ENCODE measurements around the gene C22orf39. TPM values are rescaled to one million over a fixed set of nuclear protein-coding genes. Genes with fewer than 3 reads are reported as not detected.

C22orf39 gene
- polyA plus RNA-seq, 1 of the 3 experiments (the other 2 are of a cell fraction) = 17.7 TPM

DNA sequence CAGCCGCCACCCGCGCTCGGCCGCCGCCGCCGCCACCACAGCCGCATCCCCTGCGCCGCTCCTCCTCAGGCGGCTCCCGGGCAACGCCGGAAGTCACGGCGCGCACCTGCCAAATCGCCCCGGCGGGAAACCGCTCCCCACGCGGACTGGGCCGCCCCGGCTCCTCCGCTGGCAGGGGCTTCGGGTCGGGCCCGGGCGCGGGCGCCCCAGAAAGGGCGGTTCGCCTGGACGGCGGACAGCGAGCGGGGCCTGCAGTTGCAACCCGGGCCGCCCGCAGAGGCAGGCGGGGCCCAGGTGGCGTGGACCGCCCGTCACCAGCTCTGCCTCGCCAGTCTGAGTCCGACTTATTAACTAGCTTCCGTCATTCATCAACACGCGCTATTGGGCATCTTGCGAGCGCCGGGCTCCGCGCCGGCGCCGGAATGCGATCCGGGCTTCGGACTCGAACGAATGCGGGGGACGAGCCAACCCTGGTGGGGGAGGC is 15.8 kb downstream of the C22orf39 start, which contains the start of gene HIRA:
HIRA (minus strand) TSS at position 85 of the 484 bp plus-strand sequence. CDS start 257 bp downstream, outside the sequence.
- H3K36me3 ChIP-seq (replicated peaks in 1 of 2; ENCODE audit: control insufficient read depth in 1 of 2, insufficient read depth in 2 of 2, low read length in 1 of 2) = peaks cover 10 to 14% of the 10 kb centered on the region in 2 experiments
- H3K9ac ChIP-seq = peak within 1 kb of the TSS; percentile 96
- H4K20me1 ChIP-seq (ENCODE audit: insufficient read depth) = peaks cover 13% of the 10 kb centered on the region; the same call in 1 of the 2 replicates
- peak within 1 kb of the TSS; percentile 98 for H2AFZ ChIP-seq (ENCODE audit: low read depth)
- peaks cover 5 to 18% of the 10 kb centered on the region in 2 experiments; a peak in 3 of 4 replicates for H3K4me1 ChIP-seq (ENCODE audit: control insufficient read depth in 1 of 2, insufficient read depth in 2 of 2, low read depth in 1 of 2, low read length in 1 of 2)
- peaks cover 4% of the 10 kb centered on the region for H3F3A ChIP-seq (replicated peaks; ENCODE audit: insufficient read depth)
- H3K79me2 ChIP-seq (ENCODE audit: insufficient read depth) = peaks cover 64% of the 10 kb centered on the region
- H3K9me3 ChIP-seq = no peaks in the 10 kb centered on the region
- ChIA-PET CTCF (interaction anchor here (1.0 to 2.5 kb wide), 3 partner anchors 22 to 287 kb away, joined by 4 to 9 read pairs (median 9); partner anchors contain the start of genes ESS2 and SLC25A1), POLR2A (interaction anchor here (0.6 to 2.1 kb wide), 6 partner anchors 9 to 253 kb away, joined by 3 to 7 read pairs (median 4); partner anchors contain the start of genes CDC45, SLC25A1 and UFD1)
- peak within 1 kb of the TSS; percentile 99 for H3K4me2 ChIP-seq
- peak within 1 kb of the TSS; percentile 89 to 95 for H3K27ac ChIP-seq (ENCODE audit: low read depth in 2 of 2, low read length in 1 of 2)
- H3K27me3 ChIP-seq (ENCODE audit: insufficient read depth) = no peaks in the 10 kb centered on the region
- peak; percentile 92 for DNase-seq
- H3K9me2 ChIP-seq = no peaks in the 10 kb centered on the region
- WGBS (ENCODE audit: low lambda C conversion rate) = 3% methylated on average over 12 of the region's 66 CpGs
- peak within 1 kb of the TSS; percentile 90 to 99 for H3K4me3 ChIP-seq (ENCODE audit: low read depth in 2 of 2, low read length in 1 of 2)
- TF ChIP-seq RXRA (IDR thresholded peaks at IDR 0.05; ENCODE audit: borderline replicate concordance, low read depth) (no peak), TEAD4 (IDR thresholded peaks at IDR 0.05; ENCODE audit: borderline replicate concordance, insufficient read depth) (no peak), MXI1 (IDR thresholded peaks at IDR 0.05; ENCODE audit: low read depth, low read length) (no peak; the same call in 1 of the 2 replicates), EZH2phosphoT487 (IDR thresholded peaks at IDR 0.05; ENCODE audit: borderline replicate concordance, low read depth) (no peak), TAF1 (IDR thresholded peaks at IDR 0.05; ENCODE audit: borderline replicate concordance, low read depth, low read length) (peak; percentile 94), MEF2A (IDR thresholded peaks at IDR 0.05; ENCODE audit: borderline replicate concordance, low read depth) (no peak), TCF12 (IDR thresholded peaks at IDR 0.05) (no peak), RCOR1 (IDR thresholded peaks at IDR 0.05; ENCODE audit: low read length) (no peak; the same call in 1 of the 2 replicates), ZBTB33 (IDR thresholded peaks at IDR 0.05; ENCODE audit: borderline replicate concordance, low read depth) (no peak), IRF3 (IDR thresholded peaks at IDR 0.05; ENCODE audit: low read depth, low read length) (no peak), NRF1 (IDR thresholded peaks at IDR 0.05; ENCODE audit: low read depth, low read length) (0 out of 2 replicates have a peak, but pooled peaks have one; percentile 15), POLR2AphosphoS5 (IDR thresholded peaks at IDR 0.05; ENCODE audit: low read depth, low read length) (no peak), USF1 (IDR thresholded peaks at IDR 0.05; ENCODE audit: borderline replicate concordance, low read depth) (no peak), FOSL2 (IDR thresholded peaks at IDR 0.05; ENCODE audit: borderline replicate concordance, low read depth) (no peak), FOXM1 (IDR thresholded peaks at IDR 0.05; ENCODE audit: low read depth) (no peak), USF2 (IDR thresholded peaks at IDR 0.05; ENCODE audit: borderline replicate concordance, low read depth, low read length) (no peak), RFX5 (IDR thresholded peaks at IDR 0.05; ENCODE audit: low read length) (no peak), GATA2 (CRISPR knock-in tag; IDR thresholded peaks at IDR 0.05) (no peak), GABPA (IDR thresholded peaks at IDR 0.05; ENCODE audit: low read depth) (peak; percentile 84)
- TF ChIP-seq, protein P1, sequence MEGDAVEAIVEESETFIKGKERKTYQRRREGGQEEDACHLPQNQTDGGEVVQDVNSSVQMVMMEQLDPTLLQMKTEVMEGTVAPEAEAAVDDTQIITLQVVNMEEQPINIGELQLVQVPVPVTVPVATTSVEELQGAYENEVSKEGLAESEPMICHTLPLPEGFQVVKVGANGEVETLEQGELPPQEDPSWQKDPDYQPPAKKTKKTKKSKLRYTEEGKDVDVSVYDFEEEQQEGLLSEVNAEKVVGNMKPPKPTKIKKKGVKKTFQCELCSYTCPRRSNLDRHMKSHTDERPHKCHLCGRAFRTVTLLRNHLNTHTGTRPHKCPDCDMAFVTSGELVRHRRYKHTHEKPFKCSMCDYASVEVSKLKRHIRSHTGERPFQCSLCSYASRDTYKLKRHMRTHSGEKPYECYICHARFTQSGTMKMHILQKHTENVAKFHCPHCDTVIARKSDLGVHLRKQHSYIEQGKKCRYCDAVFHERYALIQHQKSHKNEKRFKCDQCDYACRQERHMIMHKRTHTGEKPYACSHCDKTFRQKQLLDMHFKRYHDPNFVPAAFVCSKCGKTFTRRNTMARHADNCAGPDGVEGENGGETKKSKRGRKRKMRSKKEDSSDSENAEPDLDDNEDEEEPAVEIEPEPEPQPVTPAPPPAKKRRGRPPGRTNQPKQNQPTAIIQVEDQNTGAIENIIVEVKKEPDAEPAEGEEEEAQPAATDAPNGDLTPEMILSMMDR (IDR thresholded peaks at IDR 0.05) = no peak
- TF ChIP-seq, protein P2, sequence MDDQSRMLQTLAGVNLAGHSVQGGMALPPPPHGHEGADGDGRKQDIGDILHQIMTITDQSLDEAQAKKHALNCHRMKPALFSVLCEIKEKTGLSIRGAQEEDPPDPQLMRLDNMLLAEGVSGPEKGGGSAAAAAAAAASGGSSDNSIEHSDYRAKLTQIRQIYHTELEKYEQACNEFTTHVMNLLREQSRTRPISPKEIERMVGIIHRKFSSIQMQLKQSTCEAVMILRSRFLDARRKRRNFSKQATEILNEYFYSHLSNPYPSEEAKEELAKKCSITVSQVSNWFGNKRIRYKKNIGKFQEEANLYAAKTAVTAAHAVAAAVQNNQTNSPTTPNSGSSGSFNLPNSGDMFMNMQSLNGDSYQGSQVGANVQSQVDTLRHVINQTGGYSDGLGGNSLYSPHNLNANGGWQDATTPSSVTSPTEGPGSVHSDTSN (IDR thresholded peaks at IDR 0.05) = no peak
- TF ChIP-seq, protein P3, sequence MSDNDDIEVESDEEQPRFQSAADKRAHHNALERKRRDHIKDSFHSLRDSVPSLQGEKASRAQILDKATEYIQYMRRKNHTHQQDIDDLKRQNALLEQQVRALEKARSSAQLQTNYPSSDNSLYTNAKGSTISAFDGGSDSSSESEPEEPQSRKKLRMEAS (IDR thresholded peaks at IDR 0.05; ENCODE audit: low read depth) = peak; percentile 26; the same call in 1 of the 2 replicates

Data from SK-N-SH (cell line).